Smooth muscle cell (in vitro differentiated cells): Measurements from ENCODE around the gene TMEM250. TPM values are rescaled to one million over a fixed set of nuclear protein-coding genes. Genes with fewer than 3 reads are reported as not detected.

Source experiments
- DNase-seq: peaks from one replicate; lab custom pipeline; 2025; ENCODE audit not compliant: unreplicated experiment; lab: John Stamatoyannopoulos, UW
- H2AFZ ChIP-seq: fragments of 200-600 bp; sonication (generic); 2 replicates; pipeline ENCODE4 v1.6.0; 2016; ENCODE audit warnings: antibody characterized with exemption, low read depth, mild to moderate bottlenecking
- H3F3A ChIP-seq: fragments of 200-600 bp; sonication (generic); 2 replicates; pipeline ENCODE4 v1.6.0; 2017; ENCODE audit warnings: antibody characterized with exemption, low read depth
- H3K27ac ChIP-seq: fragments of 200-600 bp; sonication (generic); 2 replicates; pipeline ENCODE4 v1.5.1; 2016; ENCODE audit warnings: low read depth, mild to moderate bottlenecking
- H3K27me3 ChIP-seq: fragments of 200-600 bp; sonication (generic); 2 replicates; pipeline ENCODE4 v1.6.1; 2016; ENCODE audit warnings: low read depth, mild to moderate bottlenecking
- H3K36me3 ChIP-seq: fragments of 200-600 bp; sonication (generic); 2 replicates; pipeline ENCODE4 v1.5.1; 2016; ENCODE audit warnings: low read depth
- H3K4me1 ChIP-seq: fragments of 200-600 bp; sonication (generic); 2 replicates; pipeline ENCODE4 v1.5.1; 2016; ENCODE audit warnings: low read depth
- H3K4me2 ChIP-seq: fragments of 200-600 bp; sonication (generic); 2 replicates; pipeline ENCODE4 v1.6.0; 2016; ENCODE audit warnings: mild to moderate bottlenecking
- H3K4me3 ChIP-seq: fragments of 200-600 bp; sonication (generic); 2 replicates; pipeline ENCODE4 v1.5.1; 2016; ENCODE audit warnings: mild to moderate bottlenecking
- H3K79me2 ChIP-seq: fragments of 200-600 bp; sonication (generic); 2 replicates; pipeline ENCODE4 v1.6.0; 2016; ENCODE audit warnings: low read depth, mild to moderate bottlenecking
- H3K9ac ChIP-seq: fragments of 200-600 bp; sonication (generic); 2 replicates; pipeline ENCODE4 v1.6.0; 2016; ENCODE audit warnings: low read depth
- H3K9me3 ChIP-seq: fragments of 200-600 bp; sonication (generic); replicated peaks from 2 replicates; pipeline ENCODE4 v1.5.1; 2016; ENCODE audit warnings: low read depth
- H4K20me1 ChIP-seq: fragments of 200-600 bp; sonication (generic); 2 replicates; pipeline ENCODE4 v1.6.0; 2016; ENCODE audit warnings: low read depth
- CTCF ChIP-seq: fragments of 200-600 bp; sonication (generic); IDR thresholded peaks from 2 replicates; pipeline ENCODE4 v1.5.1; 2017; ENCODE audit warnings: borderline replicate concordance, mild to moderate bottlenecking, antibody characterized with exemption; ENCODE audit not compliant: insufficient read depth, poor library complexity, severe bottlenecking
- WGBS: methylation state at CpG from one replicate; pipeline ENCODE4 v1.1.7; 2016; ENCODE audit warnings: low lambda C conversion rate; 5-methylcytosine and 5-hydroxymethylcytosine counted together
- polyA plus RNA-seq: library from polyadenylated mRNA; unstranded; fragments of >200 nt; fragmentation: Nextera tagmentation; extraction: Ambion mirVana; gene quantifications from 2 replicates; pipeline ENCODE4 v1.2.1, GENCODE V29; 2016
- total RNA-seq: library from RNA; depleted of rRNA; stranded (reverse); fragments of >200 nt; gene quantifications from 2 replicates; pipeline ENCODE4 v1.2.3, GENCODE V29; 2014

TMEM250 gene
- total and polyA plus RNA-seq, 2 experiments from 2014 or later, result 26.7 to 38.2 TPM

DNA sequence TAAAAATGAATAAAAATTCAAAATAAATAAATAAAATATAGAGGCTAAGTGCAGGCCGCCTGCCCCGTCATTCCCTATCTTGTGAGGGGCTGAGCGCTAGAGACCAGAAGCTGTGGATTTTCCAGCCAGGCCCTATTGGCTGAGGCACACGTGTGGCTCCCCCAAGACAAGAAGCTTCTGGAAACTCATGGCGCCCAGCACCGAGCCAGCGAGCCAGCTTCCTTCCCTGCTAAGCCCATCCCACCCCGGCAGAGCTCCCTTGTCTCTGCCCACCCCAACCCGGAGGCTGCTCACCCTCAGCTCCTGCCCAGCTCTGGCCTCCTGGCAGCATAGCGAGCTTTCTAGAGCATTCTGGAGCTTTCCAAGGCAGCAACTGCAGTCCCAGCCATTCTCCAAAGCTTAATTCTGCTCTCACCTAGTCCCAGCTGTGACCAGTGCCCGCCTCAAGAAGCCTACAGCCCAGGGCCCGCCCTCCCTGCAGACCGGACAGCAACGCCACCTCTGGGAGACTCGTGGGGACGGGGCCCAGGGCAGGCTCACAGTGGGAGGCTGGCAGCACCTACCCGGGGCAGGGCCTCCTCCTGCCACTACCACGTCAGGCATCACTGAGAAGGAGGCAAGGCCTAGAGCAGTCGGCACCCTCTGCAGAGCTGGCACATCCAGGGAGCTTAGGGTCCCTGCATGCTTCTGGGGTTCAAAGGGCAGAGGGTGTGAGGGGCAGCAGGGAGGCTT, 23.2 kb upstream of the TMEM250 start:
- no peak overlapping the region for H2AFZ ChIP-seq
- H3K79me2 ChIP-seq, result no peaks in the 10 kb centered on the region
- no peak overlapping the region for H3K4me2 ChIP-seq
- no peak overlapping the region for H3K27ac ChIP-seq
- no peaks in the 10 kb centered on the region for H3K4me1 ChIP-seq
- WGBS, result 84% methylated on average over 19 of the region's 19 CpGs
- TF ChIP-seq CTCF, result no peak
- DNase-seq, result no peak
- no peaks in the 10 kb centered on the region for H3K27me3 ChIP-seq
- no peaks in the 10 kb centered on the region for H4K20me1 ChIP-seq
- no peaks in the 10 kb centered on the region for H3K9me3 ChIP-seq
- no peak overlapping the region for H3K9ac ChIP-seq
- no peak overlapping the region for H3K4me3 ChIP-seq
- H3K36me3 ChIP-seq, result no peaks in the 10 kb centered on the region
- H3F3A ChIP-seq, result no peaks in the 10 kb centered on the region

GRCh38 chr9:136140966-136141365, 22.3 kb upstream of the TMEM250 start:
- Histone ChIP-seq H3K36me3 (no peaks in the 10 kb centered on the region), H2AFZ (no peak overlapping the region), H3K27me3 (no peaks in the 10 kb centered on the region), H4K20me1 (no peaks in the 10 kb centered on the region), H3K4me1 (no peaks in the 10 kb centered on the region), H3K9me3 (no peaks in the 10 kb centered on the region), H3F3A (no peaks in the 10 kb centered on the region), H3K9ac (no peak overlapping the region), H3K79me2 (no peaks in the 10 kb centered on the region), H3K4me2 (no peak overlapping the region), H3K27ac (no peak overlapping the region), H3K4me3 (no peak overlapping the region)
- 93% methylated on average over 14 of the region's 14 CpGs for WGBS
- DNase-seq, result no peak
- TF ChIP-seq CTCF, result no peak

DNA sequence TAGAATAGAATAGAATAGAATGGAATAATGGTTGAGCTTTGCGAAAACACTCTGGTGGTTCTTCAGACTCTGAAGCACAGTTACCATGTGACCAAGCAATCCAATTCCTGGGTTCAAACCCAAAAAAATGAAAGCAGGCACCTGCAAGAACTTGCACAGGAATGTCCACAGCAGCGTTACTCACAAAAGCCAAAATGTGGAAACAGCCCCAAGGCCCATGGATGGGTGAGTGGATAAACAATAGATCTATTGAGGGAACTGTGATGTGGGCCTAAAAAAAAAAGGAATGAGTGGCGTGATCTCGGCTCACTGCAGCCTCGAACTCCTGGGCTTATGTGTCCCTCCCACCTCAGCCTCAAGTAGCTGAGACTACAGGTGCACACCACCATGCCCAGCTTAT, 21.4 kb upstream of the TMEM250 start:
- H3K79me2 ChIP-seq, result no peaks in the 10 kb centered on the region
- 73% methylated on average over 5 of the region's 5 CpGs for WGBS
- H3K4me2 ChIP-seq, result no peak overlapping the region
- no peaks in the 10 kb centered on the region for H3K4me1 ChIP-seq
- no peak overlapping the region for H3K27ac ChIP-seq
- no peaks in the 10 kb centered on the region for H3K9me3 ChIP-seq
- H3K36me3 ChIP-seq, result no peaks in the 10 kb centered on the region
- H3K9ac ChIP-seq, result no peak overlapping the region
- no peak overlapping the region for H2AFZ ChIP-seq
- no peaks in the 10 kb centered on the region for H3F3A ChIP-seq
- H3K27me3 ChIP-seq, result no peaks in the 10 kb centered on the region
- no peak for TF ChIP-seq CTCF
- H3K4me3 ChIP-seq, result no peak overlapping the region
- DNase-seq, result no peak
- no peaks in the 10 kb centered on the region for H4K20me1 ChIP-seq

- H3K9me3 ChIP-seq, result no peaks in the 10 kb centered on the region
- H3K4me2 ChIP-seq, result no peak overlapping the region
- H3K79me2 ChIP-seq, result no peaks in the 10 kb centered on the region
- H3F3A ChIP-seq, result no peaks in the 10 kb centered on the region
- peak; percentile 30 for TF ChIP-seq CTCF
- H4K20me1 ChIP-seq, result no peaks in the 10 kb centered on the region
- peaks cover 3% of the 10 kb centered on the region for H3K4me1 ChIP-seq
- H3K27ac ChIP-seq, result no peak overlapping the region
- no peak for DNase-seq
- peaks cover 14% of the 10 kb centered on the region for H3K27me3 ChIP-seq
- no peak overlapping the region for H2AFZ ChIP-seq
- H3K9ac ChIP-seq, result no peak overlapping the region
- WGBS, result 19% methylated on average over 9 of the region's 9 CpGs
- no peaks in the 10 kb centered on the region for H3K36me3 ChIP-seq
- H3K4me3 ChIP-seq, result no peak overlapping the region
These were observed 19.9 kb upstream of the TMEM250 start for GRCh38 chr9:136138566-136138965.
